ENCODE data around the gene CCDC15.

Gene CCDC15

GRCh38 chr11:124953753-124954589, at the start of gene CCDC15:
Gene CCDC15, plus strand, starts transcription at chr11:124954202. Its CDS starts 531 bp downstream, at chr11:124954733.
- peak; percentile 90 for DNase-seq

GRCh38 chr11:124915541-124916369, 38.2 kb upstream of the CCDC15 start:
- DNase-seq = no peak

GRCh38 chr11:124916370-124916710, 37.7 kb upstream of the CCDC15 start:
- no peak for DNase-seq

GRCh38 chr11:124917115-124917637, 36.8 kb upstream of the CCDC15 start:
- peak; percentile 56 for DNase-seq

GRCh38 chr11:124918950-124919349, 35.1 kb upstream of the CCDC15 start, which contains the start of gene HEPN1:
Gene HEPN1, plus strand, starts transcription at chr11:124919250.
- no peak for DNase-seq

GRCh38 chr11:124919898-124920297, 34.1 kb upstream of the CCDC15 start:
- peak; percentile 73 for DNase-seq

- DNase-seq = peak; percentile 19
These were observed 33.6 kb upstream of the CCDC15 start for GRCh38 chr11:124920356-124920755.

- DNase-seq = peak; percentile 53
These were observed 33.0 kb upstream of the CCDC15 start for GRCh38 chr11:124920870-124921609.

GRCh38 chr11:124922831-124923230, 31.2 kb upstream of the CCDC15 start:
- DNase-seq = no peak

GRCh38 chr11:124923296-124923695, 30.7 kb upstream of the CCDC15 start:
- DNase-seq = no peak

GRCh38 chr11:124928942-124929665, 24.9 kb upstream of the CCDC15 start:
- no peak for DNase-seq

GRCh38 chr11:124930799-124931198, 23.2 kb upstream of the CCDC15 start:
- DNase-seq = no peak

- no peak for DNase-seq
These were observed 19.0 kb upstream of the CCDC15 start for GRCh38 chr11:124934862-124935547.

GRCh38 chr11:124935548-124936514, 18.2 kb upstream of the CCDC15 start, which contains the start of gene HEPACAM:
Gene HEPACAM, minus strand, starts transcription at chr11:124936047. Its CDS starts 41 bp downstream, at chr11:124936006.
- DNase-seq = no peak

GRCh38 chr11:124937336-124937935, 16.6 kb upstream of the CCDC15 start:
- no peak for DNase-seq

- no peak for DNase-seq
These were observed 15.7 kb upstream of the CCDC15 start for GRCh38 chr11:124938206-124938765.

- DNase-seq = no peak
These were observed 15.0 kb upstream of the CCDC15 start for GRCh38 chr11:124938970-124939369.

GRCh38 chr11:124941703-124942102, 12.3 kb upstream of the CCDC15 start:
- DNase-seq = no peak

- DNase-seq = no peak
These were observed 11.3 kb upstream of the CCDC15 start for GRCh38 chr11:124942466-124943253.

All from NCI-H2171 (cell line).